ENCODE results near the gene LINGO3. TPM values are rescaled to one million over a fixed set of nuclear protein-coding genes. Genes with fewer than 3 reads are reported as not detected.
A peak's percentile ranks its signal among the peaks of the same experiment; 100 is the strongest.

LINGO3 gene
- total RNA-seq, 1 donor from 2014 or later = 0.21 TPM

DNA sequence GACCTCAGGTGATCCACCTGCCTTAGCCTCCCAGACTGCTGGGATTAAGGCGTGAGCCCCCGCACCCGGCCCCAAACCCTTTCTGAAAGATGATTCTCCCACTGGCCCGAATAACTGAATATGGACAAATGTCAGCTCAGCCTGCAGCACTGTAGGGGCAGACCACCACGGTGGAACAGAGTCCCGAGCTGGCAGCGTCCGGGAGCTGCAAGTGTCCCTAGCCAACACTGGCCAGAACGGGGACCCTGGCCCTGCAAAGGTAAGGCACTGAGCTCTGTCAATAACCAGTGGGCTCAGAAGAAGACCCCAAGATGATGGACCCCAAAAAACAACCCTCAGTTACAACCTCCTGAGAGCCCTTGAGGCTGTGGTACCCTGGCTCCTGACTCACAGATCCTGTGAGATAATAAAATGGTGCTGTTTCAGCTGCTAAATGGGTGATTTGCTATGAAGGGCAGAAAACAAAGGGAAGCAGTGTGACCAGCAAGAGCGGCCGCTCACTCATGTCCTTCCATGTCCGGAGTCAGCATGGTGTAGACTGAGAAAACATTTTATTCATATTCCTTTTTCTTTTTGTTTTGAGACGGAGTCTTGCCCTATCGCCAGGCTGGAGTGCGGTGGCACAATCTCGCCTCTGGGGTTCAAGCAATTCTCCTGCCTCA is 18.9 kb upstream of the LINGO3 start:
- DNase-seq = no peak

DNA sequence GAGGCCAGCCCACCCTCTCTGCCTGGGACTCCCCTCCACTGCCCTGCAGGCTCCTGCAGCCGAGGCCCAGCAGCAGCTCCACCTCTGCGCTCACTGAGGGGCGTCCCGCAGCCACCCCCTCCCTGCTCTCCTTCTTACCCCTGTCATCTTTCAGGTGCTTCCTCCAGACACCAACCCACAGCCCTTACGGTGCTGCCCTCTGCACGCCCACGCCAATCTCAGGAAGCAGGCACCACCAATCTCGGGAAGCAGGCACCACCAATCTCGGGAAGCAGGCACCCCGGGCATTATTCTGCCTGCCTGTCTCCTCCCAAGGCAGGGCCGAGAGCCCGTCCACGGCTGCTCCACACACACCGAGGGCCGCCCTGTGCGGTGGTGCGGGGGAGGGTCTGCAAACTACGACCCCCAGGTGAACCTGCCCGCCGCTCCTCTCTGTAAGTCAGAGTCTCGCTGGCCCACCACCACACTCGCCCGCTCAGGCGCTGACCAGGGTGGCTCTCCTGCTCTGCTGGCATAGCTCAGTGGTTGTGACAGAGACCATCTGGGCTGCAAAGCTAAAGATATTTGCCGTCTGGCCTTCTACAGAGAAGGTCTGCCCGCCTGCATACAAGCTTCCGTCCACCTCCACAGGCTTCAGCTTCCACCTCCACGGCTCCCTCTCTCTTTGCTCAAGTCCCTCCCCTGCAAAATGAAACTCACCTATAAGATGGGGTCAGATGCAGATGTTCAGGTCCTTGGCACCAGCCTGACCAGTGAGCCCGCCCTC is 17.5 kb upstream of the LINGO3 start:
- DNase-seq = no peak

DNA sequence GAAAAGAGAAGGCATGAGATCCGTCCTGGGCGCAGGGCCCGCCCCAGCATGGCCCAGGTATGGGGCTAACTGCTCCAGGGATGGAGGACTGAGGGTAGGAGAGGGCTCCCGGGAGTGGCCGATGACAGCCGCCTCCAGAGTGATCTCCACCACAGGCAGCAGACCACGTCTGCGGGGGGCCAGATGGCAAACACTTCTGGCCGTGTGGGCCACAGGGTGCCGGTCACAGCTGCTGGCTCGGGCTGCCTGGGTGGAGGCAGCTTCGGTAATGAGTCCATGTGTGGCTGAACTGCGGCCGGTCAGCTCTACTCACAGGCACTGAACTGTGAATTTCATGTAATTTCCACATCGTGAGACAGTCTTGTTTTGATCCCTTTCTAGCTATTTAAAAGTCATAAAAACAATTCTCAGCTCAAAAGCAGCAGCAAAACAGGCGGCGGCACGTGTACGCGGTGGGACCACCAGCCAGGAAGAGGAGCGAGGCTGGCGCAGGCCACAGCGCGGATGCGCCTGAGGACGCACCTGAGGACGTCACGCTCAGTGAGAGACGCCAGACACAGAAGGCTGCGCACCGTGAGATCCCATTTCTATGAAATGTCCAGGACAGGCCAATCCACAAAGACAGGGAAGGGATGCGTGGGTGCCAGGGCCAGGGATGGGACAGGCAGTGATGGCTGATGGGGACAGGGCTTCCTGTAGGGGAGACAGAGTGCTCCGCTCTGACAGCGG is 16.4 kb upstream of the LINGO3 start:
- no peak for DNase-seq

DNA sequence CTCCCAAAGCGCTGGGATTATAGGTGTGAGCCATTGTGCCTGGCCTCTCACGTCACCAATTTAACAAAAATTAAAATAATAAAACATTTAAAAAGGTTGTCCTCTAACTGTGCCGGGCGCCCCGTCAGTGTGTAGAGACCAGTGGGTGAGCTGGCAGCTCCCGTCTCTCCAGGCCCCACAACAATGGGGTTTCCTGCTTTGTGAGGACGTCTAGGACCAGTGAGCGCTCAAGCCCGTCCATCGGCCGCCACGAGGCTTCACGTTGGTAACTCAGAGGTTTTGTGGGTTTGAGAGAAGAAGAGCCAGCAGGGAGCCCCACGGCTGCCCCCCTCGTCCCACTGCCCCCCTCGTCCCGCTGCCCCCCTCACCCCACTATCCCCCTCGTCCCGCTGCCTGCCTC is 15.8 kb upstream of the LINGO3 start:
- no peak for DNase-seq

DNA sequence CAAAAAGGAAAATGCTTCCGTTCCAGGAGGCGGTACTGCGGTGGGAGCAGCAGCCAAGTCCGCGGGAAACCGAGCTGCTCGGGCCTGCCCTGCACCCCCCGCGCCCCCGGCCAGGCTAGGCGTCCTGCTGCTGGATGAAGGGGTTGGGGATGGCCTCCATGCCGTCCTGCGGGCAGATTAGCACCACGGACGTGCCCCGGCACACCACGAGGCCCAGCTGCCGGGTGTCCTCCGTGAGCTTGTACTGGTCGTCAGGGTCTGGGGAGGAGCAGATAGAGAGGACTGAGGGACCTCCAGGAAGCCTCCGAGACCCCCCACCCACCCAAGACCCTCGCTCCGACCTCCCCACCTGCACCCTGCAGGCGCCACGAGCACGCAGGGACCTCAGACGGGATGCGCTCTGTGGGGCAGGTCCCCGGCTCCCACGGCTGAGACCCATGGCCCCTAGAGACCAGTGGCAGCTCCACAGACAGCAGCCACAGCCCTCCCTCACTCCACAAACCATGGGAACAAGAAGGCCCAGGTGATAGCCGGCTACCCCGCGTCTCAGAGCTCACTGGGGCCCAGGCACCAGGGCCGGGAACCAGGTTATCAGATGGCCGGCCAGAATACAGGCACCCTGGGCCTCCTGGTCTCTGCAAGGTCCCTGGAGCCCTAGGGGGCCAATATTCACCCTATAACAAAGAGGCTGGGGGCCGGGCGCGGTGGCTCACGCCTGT is 13.8 kb upstream of the LINGO3 start:
- no peak for DNase-seq

DNA sequence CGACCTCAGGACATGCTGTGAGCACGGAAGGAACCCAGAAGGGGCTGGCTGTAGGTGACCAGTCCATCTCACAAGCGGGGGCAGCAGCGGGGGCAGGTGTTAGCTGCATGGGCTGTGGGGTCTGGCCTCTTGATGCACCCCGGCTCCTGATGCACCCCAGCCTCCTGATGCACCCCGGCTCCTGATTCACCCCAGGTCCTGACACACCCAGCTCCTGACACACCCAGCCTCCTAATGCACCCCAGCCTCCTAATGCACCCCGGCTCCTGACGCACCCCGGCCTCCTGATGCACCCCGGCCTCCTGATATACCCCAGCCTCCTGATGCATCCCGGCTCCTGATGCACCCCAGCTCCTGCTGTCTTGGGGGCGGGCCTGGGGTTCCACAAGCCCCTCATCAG is 13.0 kb upstream of the LINGO3 start:
- DNase-seq = no peak

DNA sequence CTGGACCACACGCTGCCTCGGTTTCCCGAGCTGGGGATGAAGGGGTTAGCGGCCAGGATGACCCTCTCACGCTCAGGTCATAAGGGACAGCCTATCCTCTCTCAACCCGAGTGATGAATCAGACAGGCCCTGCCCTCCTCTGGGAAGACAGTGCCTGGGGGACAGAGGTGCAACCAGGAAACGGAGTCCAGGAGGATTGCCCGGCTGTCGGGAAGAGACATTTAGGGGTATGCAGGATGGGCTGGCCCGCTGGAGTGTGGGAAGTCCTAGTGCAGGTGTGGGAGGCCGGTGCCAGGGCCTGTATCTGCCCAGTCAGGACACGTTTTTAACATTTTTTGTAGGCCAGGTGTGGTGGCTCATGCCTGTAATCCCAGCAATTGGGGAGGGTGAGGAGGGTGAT is 12.1 kb upstream of the LINGO3 start:
- DNase-seq = no peak

DNA sequence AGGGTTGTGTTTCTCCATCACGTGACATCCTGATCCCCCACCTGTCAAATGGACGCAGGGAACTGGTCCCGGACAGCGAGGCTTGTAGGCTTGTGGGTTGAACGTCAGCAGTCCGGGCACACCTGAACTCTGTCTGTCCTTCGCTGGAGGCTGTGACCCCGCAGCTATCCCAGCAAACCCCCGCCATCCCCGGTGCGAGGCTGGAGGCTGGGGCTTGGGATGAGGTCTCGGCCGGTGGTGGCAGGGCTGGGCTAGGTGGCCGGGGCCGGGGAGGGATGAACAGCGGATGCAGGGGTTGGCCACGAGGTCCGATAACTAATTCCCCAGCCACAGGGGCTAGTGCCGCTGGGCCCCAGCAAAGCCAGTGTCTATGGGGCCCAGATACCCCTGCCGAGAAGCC is 11.6 kb upstream of the LINGO3 start:
- no peak for DNase-seq

DNA sequence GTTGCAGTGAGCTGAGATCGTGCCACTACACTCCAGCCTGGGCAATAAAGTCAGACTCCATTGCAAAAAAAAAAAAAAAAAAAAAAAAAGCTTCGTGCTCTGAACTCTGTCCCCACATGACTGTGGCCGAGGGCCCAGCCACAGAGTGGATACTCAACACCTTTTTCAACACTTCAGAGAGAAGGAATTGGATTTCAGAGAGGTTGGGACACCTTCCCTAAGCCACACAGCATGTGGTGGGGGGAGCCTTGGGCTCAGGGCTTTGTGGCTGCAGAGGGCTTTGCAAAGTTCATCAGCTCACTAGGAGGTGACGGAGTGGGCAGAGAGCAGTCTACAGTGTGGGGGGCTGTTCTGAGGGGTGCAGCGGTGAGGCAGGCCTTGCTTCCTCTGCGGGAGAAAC is 11.0 kb upstream of the LINGO3 start:
- DNase-seq = no peak

DNA sequence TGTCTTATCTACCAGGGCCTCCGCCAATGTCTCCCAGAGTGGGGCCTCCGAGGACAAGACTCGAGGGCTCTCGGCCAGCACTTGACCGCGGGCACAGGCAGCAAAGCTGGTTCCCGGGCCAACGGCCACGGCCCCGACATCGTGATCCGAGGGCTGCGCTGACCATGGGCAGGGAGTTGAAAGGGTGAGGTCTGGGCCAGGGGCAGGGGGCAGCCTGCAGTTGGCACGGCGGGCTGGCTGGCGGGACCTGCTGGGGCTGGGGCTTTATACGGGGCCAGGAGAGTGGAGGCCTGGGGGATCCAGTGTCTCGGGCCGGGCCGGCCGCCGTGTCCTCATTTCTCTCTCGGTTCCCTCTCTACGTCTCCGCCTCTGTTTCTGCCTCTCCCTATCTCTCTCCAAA is 9.8 kb upstream of the LINGO3 start:
- no peak for DNase-seq

DNA sequence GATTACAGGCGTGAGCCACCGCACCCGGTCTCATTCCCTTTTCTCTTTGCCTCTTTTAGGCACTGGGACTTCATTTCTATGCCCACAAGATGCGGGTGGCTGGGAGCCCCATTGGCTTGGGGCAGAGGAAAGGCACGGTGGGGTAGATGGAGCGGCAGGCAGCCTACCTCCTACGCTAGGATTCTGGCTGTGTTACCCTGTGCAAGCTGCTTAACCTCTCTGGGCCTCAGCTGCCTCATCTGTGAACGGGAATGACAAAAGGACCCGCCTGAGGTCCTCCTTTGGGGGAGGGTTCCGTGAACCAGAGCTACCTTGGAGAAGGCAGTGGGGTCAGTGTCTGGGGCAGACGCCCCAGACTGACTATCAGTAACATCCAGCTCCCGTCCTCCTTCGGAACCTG is 9.3 kb upstream of the LINGO3 start:
- DNase-seq = no peak

DNA sequence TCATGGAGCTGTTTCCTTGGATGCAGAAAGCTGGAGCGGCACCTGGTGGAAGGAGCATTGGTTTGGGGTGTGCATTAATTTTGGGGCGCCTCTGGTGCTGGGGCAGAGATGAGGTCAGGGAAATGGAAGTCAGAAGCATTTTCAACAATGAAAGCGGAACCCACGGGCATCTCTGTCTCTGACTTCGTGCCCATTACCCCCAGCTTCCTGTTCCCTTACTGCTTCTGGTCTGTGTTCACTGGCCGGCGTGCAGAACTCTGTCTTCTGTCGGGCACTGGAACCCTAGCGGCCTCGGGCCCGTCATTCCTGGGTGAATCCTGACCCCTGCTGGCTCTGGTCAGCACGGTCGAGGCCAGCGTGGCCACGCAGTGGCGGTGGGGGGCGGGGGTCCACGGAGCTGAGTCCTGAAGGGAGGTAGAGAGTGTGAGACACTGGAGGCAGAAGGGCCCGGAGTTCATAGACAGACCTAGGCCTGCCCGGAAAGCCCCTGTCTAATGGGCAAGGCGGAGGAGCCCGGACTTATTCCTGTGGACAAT is 7.9 kb upstream of the LINGO3 start:
- peak; percentile 69 for DNase-seq

DNA sequence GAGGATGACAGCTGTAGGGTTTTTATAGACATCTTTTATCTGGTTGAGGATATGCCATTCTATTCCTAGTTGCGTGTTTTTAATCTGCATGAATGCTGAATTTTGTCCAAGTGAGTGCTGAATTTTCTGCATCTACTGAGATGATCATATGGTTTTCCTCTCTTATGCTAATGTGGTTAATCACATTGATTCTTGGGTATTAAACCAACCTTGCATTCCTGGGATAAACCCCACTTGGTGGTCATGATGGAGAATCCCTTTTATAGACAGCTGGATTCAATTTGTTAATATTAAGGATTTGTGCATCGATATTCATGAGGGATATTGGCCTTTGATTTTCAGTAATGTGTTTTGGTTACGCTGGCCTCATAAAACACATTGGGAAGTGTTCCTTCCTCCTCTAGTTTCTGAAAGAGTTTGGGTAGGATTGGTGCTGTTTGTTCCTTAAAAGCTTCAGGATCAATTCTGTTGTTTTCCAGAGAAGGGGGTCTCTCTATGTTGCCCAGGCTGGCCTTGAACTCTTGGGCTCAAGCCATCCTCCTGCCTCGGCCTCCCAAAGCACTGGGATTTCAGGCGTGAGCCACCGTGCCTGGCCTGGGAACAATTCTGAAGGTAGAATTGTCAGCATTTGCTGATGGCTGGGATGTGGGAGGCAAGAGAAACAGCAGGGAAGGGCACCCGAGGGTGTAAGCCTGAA is 7.3 kb upstream of the LINGO3 start:
- DNase-seq = no peak

DNA sequence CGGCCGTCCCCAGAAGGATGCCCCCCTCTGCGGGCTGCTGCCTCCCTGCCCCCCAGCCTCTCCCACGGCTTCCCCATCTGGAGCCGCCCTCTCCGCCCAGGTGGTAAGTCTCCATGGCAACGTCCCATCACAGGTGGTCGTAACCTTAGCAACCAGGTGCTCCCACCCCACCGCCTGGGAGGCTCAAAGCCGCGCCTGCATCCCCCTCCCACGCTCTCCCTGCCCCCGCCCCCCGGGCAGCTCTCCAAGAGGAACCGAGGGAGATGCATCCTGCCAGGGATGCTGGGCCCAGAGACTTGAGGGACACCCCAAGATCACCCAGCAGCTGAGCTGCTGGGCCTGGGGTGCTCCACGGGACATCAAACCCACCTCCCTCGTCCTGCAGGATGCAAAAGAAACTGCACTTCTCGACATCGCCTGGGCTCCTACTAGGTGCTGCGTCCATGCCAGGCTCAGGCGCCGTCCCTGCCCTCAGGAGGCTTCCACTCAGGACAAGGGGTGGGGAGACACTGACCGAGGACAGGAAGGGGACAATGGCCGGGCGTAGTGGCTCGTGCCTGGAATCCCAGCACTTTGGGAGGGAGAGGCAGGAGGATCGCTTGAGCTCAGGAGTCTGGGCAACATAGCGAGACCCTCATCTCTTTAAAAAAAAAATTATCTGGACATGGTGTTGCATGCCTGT is 5.0 kb upstream of the LINGO3 start:
- DNase-seq = no peak

DNA sequence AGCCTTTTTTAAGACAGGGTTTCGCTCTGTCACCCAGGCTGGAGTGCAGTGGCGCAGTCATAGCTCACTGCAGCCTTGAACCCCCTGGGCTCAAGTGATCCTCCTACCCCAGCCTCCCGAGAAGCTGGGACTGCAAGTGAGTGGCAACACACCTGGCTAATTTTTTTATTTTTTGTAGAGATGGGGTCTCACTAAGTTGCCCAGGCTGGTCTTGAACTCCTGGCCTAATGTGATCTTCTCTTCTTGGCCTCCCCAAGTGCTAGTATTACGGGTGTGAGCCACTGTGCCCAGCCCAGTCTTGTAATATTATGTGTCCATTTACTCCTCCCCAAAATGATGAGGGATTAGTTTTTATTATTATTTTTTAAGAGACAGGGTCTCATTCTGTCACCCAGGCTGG is 3.1 kb upstream of the LINGO3 start:
- DNase-seq = no peak

DNA sequence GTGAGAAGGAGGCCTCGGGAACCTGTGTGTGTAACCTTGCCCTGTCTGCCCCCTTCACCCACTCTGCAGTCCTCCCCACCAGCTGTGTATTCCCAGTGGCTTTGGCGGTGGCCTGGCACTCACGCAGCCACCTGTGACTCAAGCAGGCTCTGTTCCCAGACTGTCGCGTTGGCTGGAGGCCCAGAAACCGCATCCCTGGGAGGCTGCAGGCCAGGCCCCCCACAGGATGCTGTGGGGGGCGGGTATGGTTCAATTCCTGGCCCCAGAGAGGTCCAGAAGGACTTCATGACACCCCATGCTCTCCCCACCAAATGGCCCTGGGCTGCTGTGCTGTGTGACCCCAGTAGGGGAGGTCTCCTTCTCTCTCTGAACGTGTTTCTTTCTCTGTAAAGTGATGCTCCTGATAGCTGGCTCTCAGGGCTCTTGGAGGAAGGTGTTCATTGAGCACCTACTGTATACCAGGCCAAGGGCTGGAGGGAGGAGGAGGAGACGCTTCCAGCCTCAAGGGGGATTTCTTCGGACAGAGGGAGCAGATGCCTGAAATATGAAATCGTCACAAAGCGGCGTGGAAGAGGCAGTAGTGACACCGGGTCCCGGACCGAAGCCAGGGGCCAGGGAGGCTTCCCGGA is 1.9 kb upstream of the LINGO3 start:
- peak; percentile 66 for DNase-seq

DNA sequence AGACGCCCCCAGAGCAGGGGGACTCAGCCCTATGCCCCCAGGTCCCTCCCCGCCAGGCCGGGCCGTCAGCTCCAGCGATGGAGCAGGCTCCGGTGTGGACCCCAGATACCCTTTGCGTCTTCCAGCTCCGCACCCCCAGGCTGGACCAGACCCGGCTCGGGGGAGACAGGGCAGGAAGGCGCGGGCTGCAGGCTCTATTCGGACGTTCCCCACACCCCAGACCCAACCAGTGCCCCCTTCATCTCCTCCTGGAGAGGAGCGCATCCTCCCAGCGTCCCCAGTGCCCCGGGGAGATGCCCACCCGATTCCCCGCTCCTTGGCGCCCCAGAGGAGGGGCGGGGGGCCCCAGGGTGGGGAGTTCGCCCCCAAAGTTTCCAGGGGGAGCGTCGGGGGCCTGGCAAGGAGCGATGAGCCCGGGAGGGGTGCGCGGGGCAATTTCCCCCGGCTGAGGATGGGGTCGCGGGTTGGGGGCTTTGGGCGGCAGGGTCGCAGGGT is 389 bp downstream of the LINGO3 start:
- DNase-seq = no peak

DNA sequence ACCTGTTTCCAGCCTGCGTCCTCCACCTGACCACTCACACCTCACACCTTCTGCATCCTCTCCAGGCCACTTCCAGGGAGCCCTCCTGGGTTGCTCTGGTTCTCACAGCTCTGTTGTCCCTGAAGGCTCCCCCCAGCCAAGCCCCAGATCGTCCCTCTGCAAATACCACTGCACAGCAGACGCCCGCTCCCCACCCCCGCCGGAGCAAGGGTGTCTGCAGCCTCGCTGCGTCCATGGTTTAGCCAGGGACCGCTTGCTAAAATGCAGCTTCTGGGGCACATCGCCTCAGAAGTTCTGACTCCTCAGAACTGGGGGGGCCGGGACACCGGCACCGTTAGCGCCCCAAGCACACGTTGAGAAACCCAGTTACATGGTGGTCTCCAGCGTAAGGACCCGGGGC is 983 bp downstream of the LINGO3 start:
- DNase-seq = no peak

DNA sequence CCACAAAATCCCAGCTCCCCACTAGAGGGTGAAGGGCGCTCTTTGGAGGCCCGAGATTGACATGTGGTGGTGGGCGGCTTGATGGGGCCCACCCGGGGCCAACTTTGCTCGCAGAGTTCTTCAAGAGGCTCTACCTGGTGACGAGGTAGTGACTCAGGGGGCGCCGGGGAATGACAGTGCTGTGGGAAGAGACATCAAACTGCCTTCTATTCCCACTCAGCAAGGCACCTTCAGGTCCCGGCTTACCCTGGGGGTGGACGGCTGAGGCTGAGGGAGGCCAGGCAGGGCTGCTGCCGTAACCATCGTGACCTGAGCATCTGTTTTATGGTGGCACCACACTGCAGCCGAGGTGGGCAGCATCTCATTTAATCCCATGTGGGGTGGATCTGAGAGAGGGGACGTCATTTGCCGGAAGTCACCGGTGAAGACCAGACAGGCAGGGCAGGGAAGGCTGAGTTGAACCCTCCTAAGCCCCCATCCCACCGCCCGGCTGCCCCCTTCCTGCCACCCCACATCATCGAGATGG is 1.6 kb downstream of the LINGO3 start:
- no peak for DNase-seq
